H9 (cell line): ENCODE data around the gene IQCK. TPM values are rescaled to one million over a fixed set of nuclear protein-coding genes. Genes with fewer than 3 reads are reported as not detected.

Experiments used
- DNase-seq: peaks from one replicate; pipeline ENCODE4 v3.0.0-alpha.2; 2017
- H2AFZ ChIP-seq: one replicate; pipeline ENCODE4 v1.6.1; 2013; ENCODE audit warnings: mild to moderate bottlenecking, low read length, control low read depth, moderate library complexity
- H2AK5ac ChIP-seq: 2 replicates; pipeline ENCODE4 v1.6.1; 2013; ENCODE audit warnings: low read length, control low read depth, mixed read lengths; ENCODE audit not compliant: insufficient read length
- H2BK120ac ChIP-seq: one replicate; pipeline ENCODE4 v1.6.1; 2013; ENCODE audit warnings: low read depth, mild to moderate bottlenecking, low read length, control low read depth, inconsistent platforms; ENCODE audit not compliant: poor library complexity, severe bottlenecking
- H2BK12ac ChIP-seq: 2 replicates; pipeline ENCODE4 v1.6.1; 2013; ENCODE audit warnings: low read length, control low read depth, mixed read lengths, low read depth; ENCODE audit not compliant: insufficient read length
- H2BK15ac ChIP-seq: 2 replicates; pipeline ENCODE4 v1.6.1; 2013; ENCODE audit warnings: low read depth, low read length, control low read depth
- H2BK20ac ChIP-seq: one replicate; pipeline ENCODE4 v1.6.1; 2013; ENCODE audit warnings: low read depth, mild to moderate bottlenecking, low read length, control low read depth, inconsistent platforms; ENCODE audit not compliant: poor library complexity, severe bottlenecking
- H2BK5ac ChIP-seq: 2 replicates; pipeline ENCODE4 v1.6.1; 2013; ENCODE audit warnings: low read length, control low read depth, mixed read lengths; ENCODE audit not compliant: insufficient read length
- H3K14ac ChIP-seq: 2 replicates; pipeline ENCODE4 v1.6.1; 2013; ENCODE audit warnings: low read length, control low read depth; ENCODE audit not compliant: insufficient read depth
- H3K18ac ChIP-seq: 2 replicates; pipeline ENCODE4 v1.6.1; 2013; ENCODE audit warnings: low read depth, mild to moderate bottlenecking, mixed read lengths, low read length, control low read depth; ENCODE audit not compliant: insufficient read length
- H3K23ac ChIP-seq: 2 replicates; pipeline ENCODE4 v1.6.1; 2013; ENCODE audit warnings: low read length, control low read depth, mixed read lengths, low read depth; ENCODE audit not compliant: insufficient read length
- H3K23me2 ChIP-seq: 2 replicates; pipeline ENCODE4 v1.6.1; 2013; ENCODE audit warnings: low read depth, mild to moderate bottlenecking, mixed read lengths, low read length, control low read depth; ENCODE audit not compliant: insufficient read length, poor library complexity, severe bottlenecking
- H3K27ac ChIP-seq: 2 replicates; pipeline ENCODE4 v1.5.1; 2013; ENCODE audit warnings: low read length, control low read depth, mixed read lengths, low read depth; ENCODE audit not compliant: insufficient read length
- H3K27me3 ChIP-seq: 2 replicates; pipeline ENCODE4 v1.6.1; 2013; ENCODE audit warnings: low read length, control low read depth, inconsistent platforms; ENCODE audit not compliant: insufficient read depth
- H3K4ac ChIP-seq: 2 replicates; pipeline ENCODE4 v1.6.1; 2013; ENCODE audit warnings: low read depth, mild to moderate bottlenecking, control low read depth, inconsistent platforms, low read length, moderate library complexity
- H3K4me1 ChIP-seq: 2 replicates; pipeline ENCODE4 v1.6.1; 2013; ENCODE audit warnings: low read length, control low read depth, inconsistent platforms; ENCODE audit not compliant: insufficient read depth
- H3K4me2 ChIP-seq: 2 replicates; pipeline ENCODE4 v1.6.1; 2013; ENCODE audit warnings: low read length, control low read depth, mixed read lengths; ENCODE audit not compliant: insufficient read length, insufficient read depth
- H3K56ac ChIP-seq: 2 replicates; pipeline ENCODE4 v1.6.1; 2013; ENCODE audit warnings: low read depth, mild to moderate bottlenecking, mixed read lengths, low read length, control low read depth; ENCODE audit not compliant: insufficient read length
- H3K79me1 ChIP-seq: 2 replicates; pipeline ENCODE4 v1.6.1; 2013; ENCODE audit warnings: low read depth, mild to moderate bottlenecking, moderate library complexity, low read length, control low read depth, inconsistent platforms; ENCODE audit not compliant: insufficient read depth, poor library complexity, severe bottlenecking
- H3K79me2 ChIP-seq: 2 replicates; pipeline ENCODE4 v1.6.1; 2013; ENCODE audit warnings: low read length, control low read depth, inconsistent platforms; ENCODE audit not compliant: insufficient read depth
- H3K9ac ChIP-seq: 2 replicates; pipeline ENCODE4 v1.6.1; 2013; ENCODE audit warnings: low read length, control low read depth, mixed read lengths; ENCODE audit not compliant: insufficient read length; ENCODE audit errors: extremely low read depth
- H3K9me3 ChIP-seq: one replicate; pipeline ENCODE4 v1.6.1; 2013; ENCODE audit warnings: low read depth, low read length, inconsistent platforms; ENCODE audit not compliant: control insufficient read depth
- H3T11ph ChIP-seq: one replicate; pipeline ENCODE4 v1.6.1; 2013; ENCODE audit warnings: mild to moderate bottlenecking, low read length, control low read depth, inconsistent platforms
- H4K20me1 ChIP-seq: one replicate; pipeline ENCODE4 v1.6.1; 2013; ENCODE audit not compliant: control insufficient read depth, insufficient read length, insufficient read depth
- H4K5ac ChIP-seq: 2 replicates; pipeline ENCODE4 v1.6.1; 2013; ENCODE audit warnings: low read depth, mild to moderate bottlenecking, mixed read lengths, low read length, control low read depth; ENCODE audit not compliant: insufficient read length
- H4K8ac ChIP-seq: replicated peaks from 2 replicates; pipeline ENCODE4 v1.6.1; 2013; ENCODE audit warnings: low read length, control low read depth, mixed read lengths, low read depth; ENCODE audit not compliant: insufficient read length
- H4K91ac ChIP-seq: 2 replicates; pipeline ENCODE4 v1.6.1; 2013; ENCODE audit warnings: low read depth, mild to moderate bottlenecking, moderate library complexity, mixed read lengths, low read length, control low read depth; ENCODE audit not compliant: insufficient read length
- H3K27ac Mint-ChIP-seq, 3 experiments: 2 replicates in 2 of 3; 3 replicates in 1 of 3; pipeline ENCODE4 v1.8.0; 2020 to 2021; ENCODE audit warnings: mixed read lengths in 3 of 3, mild to moderate bottlenecking in 1 of 3, moderate library complexity in 1 of 3
- H3K27me3 Mint-ChIP-seq: 2 replicates; pipeline ENCODE4 v1.8.0; 2021; ENCODE audit warnings: low read depth, mild to moderate bottlenecking, moderate library complexity, mixed read lengths
- H3K36me3 Mint-ChIP-seq, 3 experiments: 2 replicates in 2 of 3; 3 replicates in 1 of 3; pipeline ENCODE4 v1.8.0; 2020 to 2021; ENCODE audit warnings: low read depth in 3 of 3, mixed read lengths in 3 of 3; ENCODE audit not compliant: insufficient read depth in 1 of 3
- H3K4me1 Mint-ChIP-seq, 2 experiments: 2 replicates each; pipeline ENCODE4 v1.8.0; 2020; ENCODE audit warnings: mixed read lengths in 2 of 2
- H3K4me3 Mint-ChIP-seq, 2 experiments: 2 replicates in 1 of 2; 3 replicates in 1 of 2; pipeline ENCODE4 v1.8.0; 2020 to 2021; ENCODE audit warnings: mild to moderate bottlenecking in 2 of 2, mixed read lengths in 2 of 2, moderate library complexity in 1 of 2
- H3K9me3 Mint-ChIP-seq, 2 experiments: 2 replicates in 1 of 2; 3 replicates in 1 of 2; pipeline ENCODE4 v1.8.0; 2020; ENCODE audit warnings: mild to moderate bottlenecking in 2 of 2, mixed read lengths in 2 of 2, moderate library complexity in 1 of 2
- WGBS: extraction: QIAGEN DNeasy Blood & Tissue Kit; methylation state at CpG from one replicate; pipeline ENCODE4 v1.1.7; 2013; ENCODE audit warnings: missing lambda C conversion rate, low lambda C conversion rate, mixed read lengths; ENCODE audit not compliant: insufficient read length; ENCODE audit errors: extremely low coverage; 5-methylcytosine and 5-hydroxymethylcytosine counted together
- total RNA-seq: library from RNA; stranded (reverse); gene quantifications from 2 replicates; pipeline ENCODE4 v1.2.1, GENCODE V29; 2021
- TF ChIP-seq, protein P1 (sequence below): fragments of 200-600 bp; sonication (generic); conservative IDR thresholded peaks from 3 replicates; pipeline ENCODE4 v1.8.0; 2021; ENCODE audit warnings: antibody characterized with exemption, mild to moderate bottlenecking

The IQCK gene
- total RNA-seq, 1 experiment from 2014 or later = 9.0 TPM

DNA sequence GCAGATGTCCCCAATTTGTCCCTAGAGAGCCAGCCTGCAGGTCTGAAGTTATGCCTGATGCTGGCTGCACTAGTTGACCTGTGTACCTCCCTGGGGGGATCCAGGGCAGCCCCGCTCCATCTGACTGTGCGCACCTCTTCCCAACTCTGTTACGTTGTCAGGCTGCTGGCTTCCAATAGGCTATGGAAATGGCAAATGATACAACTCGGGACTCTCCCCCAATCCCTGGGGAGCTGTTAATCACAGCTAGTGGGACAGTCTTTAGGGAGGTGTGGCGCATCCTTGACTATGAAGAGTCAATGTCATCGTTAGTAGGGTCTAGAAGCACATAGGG lies 136.4 kb downstream of the IQCK start:
- H3K4me2 ChIP-seq = no peak overlapping the region
- Mint-ChIP-seq H3K4me3 (peak overlapping the region in 1 of 2 experiments; percentile 8; a peak in 1 of 5 replicates), H3K27ac (peak overlapping the region in 2 of 3 experiments; percentile 77 to 83; a peak in 3 of 7 replicates), H3K27me3 (no peaks in the 10 kb centered on the region), H3K36me3 (peaks cover 23 to 33% (median 33%) of the 10 kb centered on the region in 3 experiments; a peak in 6 of 7 replicates), H3K4me1 (peaks cover 77 to 82% of the 10 kb centered on the region in 2 experiments), H3K9me3 (no peaks in the 10 kb centered on the region)
- H3K4ac ChIP-seq = no peak overlapping the region
- H3T11ph ChIP-seq = no peak overlapping the region
- H4K91ac ChIP-seq = no peak overlapping the region
- no peak overlapping the region for H3K9ac ChIP-seq
- H3K4me1 ChIP-seq = peaks cover 28% of the 10 kb centered on the region
- no peak overlapping the region for H4K8ac ChIP-seq
- no peak overlapping the region for H2BK15ac ChIP-seq
- H4K5ac ChIP-seq = no peak overlapping the region
- peak; percentile 78 for DNase-seq
- H2BK120ac ChIP-seq = no peak overlapping the region
- H3K56ac ChIP-seq = no peak overlapping the region
- no peak overlapping the region for H3K27ac ChIP-seq
- no peak overlapping the region for H2AK5ac ChIP-seq
- TF ChIP-seq, protein P1, sequence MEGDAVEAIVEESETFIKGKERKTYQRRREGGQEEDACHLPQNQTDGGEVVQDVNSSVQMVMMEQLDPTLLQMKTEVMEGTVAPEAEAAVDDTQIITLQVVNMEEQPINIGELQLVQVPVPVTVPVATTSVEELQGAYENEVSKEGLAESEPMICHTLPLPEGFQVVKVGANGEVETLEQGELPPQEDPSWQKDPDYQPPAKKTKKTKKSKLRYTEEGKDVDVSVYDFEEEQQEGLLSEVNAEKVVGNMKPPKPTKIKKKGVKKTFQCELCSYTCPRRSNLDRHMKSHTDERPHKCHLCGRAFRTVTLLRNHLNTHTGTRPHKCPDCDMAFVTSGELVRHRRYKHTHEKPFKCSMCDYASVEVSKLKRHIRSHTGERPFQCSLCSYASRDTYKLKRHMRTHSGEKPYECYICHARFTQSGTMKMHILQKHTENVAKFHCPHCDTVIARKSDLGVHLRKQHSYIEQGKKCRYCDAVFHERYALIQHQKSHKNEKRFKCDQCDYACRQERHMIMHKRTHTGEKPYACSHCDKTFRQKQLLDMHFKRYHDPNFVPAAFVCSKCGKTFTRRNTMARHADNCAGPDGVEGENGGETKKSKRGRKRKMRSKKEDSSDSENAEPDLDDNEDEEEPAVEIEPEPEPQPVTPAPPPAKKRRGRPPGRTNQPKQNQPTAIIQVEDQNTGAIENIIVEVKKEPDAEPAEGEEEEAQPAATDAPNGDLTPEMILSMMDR = no peak
- H3K79me2 ChIP-seq = no peaks in the 10 kb centered on the region
- no peaks in the 10 kb centered on the region for H4K20me1 ChIP-seq
- H3K18ac ChIP-seq = no peak overlapping the region
- H3K14ac ChIP-seq = no peak overlapping the region
- H3K23ac ChIP-seq = no peak overlapping the region
- no peak overlapping the region for H2BK5ac ChIP-seq
- H2BK20ac ChIP-seq = no peak overlapping the region
- no peak overlapping the region for H2BK12ac ChIP-seq
- no peaks in the 10 kb centered on the region for H3K27me3 ChIP-seq
- no peaks in the 10 kb centered on the region for H3K23me2 ChIP-seq
- H3K9me3 ChIP-seq = no peaks in the 10 kb centered on the region
- no peaks in the 10 kb centered on the region for H3K79me1 ChIP-seq
- no peak overlapping the region for H2AFZ ChIP-seq
- WGBS = no CpG with 5 or more reads among the region's 6 CpGs
